T-helper 2 cell treated with Interferon-gamma antibody and Interleukin-4, amounts not matched to agents 5 μg/mL and 100 μg/mL, for 36 hours (primary cell): ENCODE data around the gene CFTR.

Source experiments
- DNase-seq: peaks from one replicate; pipeline ENCODE4 v3.0.0; 2021; ENCODE audit warnings: low spot score
- H3K27ac Mint-ChIP-seq: one replicate; pipeline ENCODE4 v1.8.0; 2021; ENCODE audit warnings: mild to moderate bottlenecking, mixed read lengths
- H3K27me3 Mint-ChIP-seq: one replicate; pipeline ENCODE4 v1.8.0; 2021; ENCODE audit warnings: low read depth, mixed read lengths
- H3K36me3 Mint-ChIP-seq: one replicate; pipeline ENCODE4 v1.8.0; 2021; ENCODE audit warnings: low read depth, mixed read lengths
- H3K4me1 Mint-ChIP-seq: one replicate; pipeline ENCODE4 v1.8.0; 2021; ENCODE audit warnings: low read depth, mixed read lengths
- H3K4me3 Mint-ChIP-seq: one replicate; pipeline ENCODE4 v1.8.0; 2022; ENCODE audit warnings: mild to moderate bottlenecking, moderate library complexity, mixed read lengths
- H3K9me3 Mint-ChIP-seq: one replicate; pipeline ENCODE4 v1.8.0; 2021; ENCODE audit warnings: mixed read lengths

CFTR gene

DNA sequence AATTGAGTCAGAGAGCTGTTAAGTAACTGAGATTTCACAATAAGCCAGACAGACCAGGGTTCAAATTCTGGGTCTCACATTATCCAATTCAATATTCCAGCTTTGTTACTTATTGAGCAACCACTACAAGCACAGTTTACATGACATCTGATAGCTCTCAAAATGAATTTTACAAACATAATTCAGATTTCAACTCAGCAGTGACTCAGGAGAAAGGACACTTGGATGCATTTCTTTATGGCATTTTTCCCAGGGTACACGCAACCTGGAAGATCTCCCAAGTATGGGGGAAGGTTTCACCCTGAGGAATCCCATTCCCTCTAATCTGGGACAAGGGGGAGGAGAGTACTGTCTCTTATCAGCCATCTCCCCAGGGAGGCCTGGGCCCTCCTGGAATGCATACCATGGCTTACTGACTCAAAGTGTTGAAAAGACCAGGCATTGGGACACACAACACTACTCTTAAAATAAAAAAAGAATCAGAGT is 102.4 kb downstream of the CFTR start:
- H3K27ac Mint-ChIP-seq: no peak overlapping the region
- peaks cover 4% of the 10 kb centered on the region for H3K9me3 Mint-ChIP-seq
- H3K36me3 Mint-ChIP-seq: peaks cover 2% of the 10 kb centered on the region
- peaks cover 5% of the 10 kb centered on the region for H3K4me1 Mint-ChIP-seq
- H3K27me3 Mint-ChIP-seq: peaks cover 9% of the 10 kb centered on the region
- no peak overlapping the region for H3K4me3 Mint-ChIP-seq
- DNase-seq: no peak

DNA sequence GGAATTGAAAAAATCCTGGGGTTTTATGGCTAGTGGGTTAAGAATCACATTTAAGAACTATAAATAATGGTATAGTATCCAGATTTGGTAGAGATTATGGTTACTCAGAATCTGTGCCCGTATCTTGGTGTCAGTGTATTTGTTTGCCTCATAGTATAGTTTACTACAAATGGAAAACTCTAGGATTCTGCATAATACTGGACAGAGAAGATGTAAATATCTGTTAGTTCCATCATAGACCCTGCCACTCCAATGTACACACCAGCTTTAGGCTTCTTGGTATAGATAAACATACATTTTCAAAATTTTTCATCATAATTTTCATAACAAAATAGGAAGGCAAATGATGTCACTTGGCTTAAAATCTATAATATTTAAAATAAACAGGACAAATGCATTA is 108.1 kb downstream of the CFTR start:
- Mint-ChIP-seq H3K4me1 (peaks cover 22% of the 10 kb centered on the region), H3K27me3 (peaks cover 11% of the 10 kb centered on the region), H3K9me3 (peaks cover 4% of the 10 kb centered on the region), H3K4me3 (no peak overlapping the region), H3K27ac (peak overlapping the region; percentile 34), H3K36me3 (peaks cover 4% of the 10 kb centered on the region)
- DNase-seq: no peak

GRCh38 chr7:117588352-117588794 is 108.5 kb downstream of the CFTR start:
- Mint-ChIP-seq H3K36me3 (peaks cover 4% of the 10 kb centered on the region), H3K4me3 (peak overlapping the region; percentile 71), H3K27me3 (peaks cover 11% of the 10 kb centered on the region), H3K4me1 (peaks cover 22% of the 10 kb centered on the region), H3K9me3 (peaks cover 4% of the 10 kb centered on the region), H3K27ac (peak overlapping the region; percentile 62)
- DNase-seq: peak; percentile 8

DNA sequence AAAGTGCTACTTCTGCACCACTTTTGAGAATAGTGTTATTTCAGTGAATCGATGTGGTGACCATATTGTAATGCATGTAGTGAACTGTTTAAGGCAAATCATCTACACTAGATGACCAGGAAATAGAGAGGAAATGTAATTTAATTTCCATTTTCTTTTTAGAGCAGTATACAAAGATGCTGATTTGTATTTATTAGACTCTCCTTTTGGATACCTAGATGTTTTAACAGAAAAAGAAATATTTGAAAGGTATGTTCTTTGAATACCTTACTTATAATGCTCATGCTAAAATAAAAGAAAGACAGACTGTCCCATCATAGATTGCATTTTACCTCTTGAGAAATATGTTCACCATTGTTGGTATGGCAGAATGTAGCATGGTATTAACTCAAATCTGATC is 110.4 kb downstream of the CFTR start:
- H3K9me3 Mint-ChIP-seq: peaks cover 4% of the 10 kb centered on the region
- H3K4me3 Mint-ChIP-seq: no peak overlapping the region

GRCh38 chr7:117592011-117592635 is 112.3 kb downstream of the CFTR start:
- Mint-ChIP-seq H3K36me3 (peaks cover 2% of the 10 kb centered on the region), H3K9me3 (peaks cover under 1% of the 10 kb centered on the region), H3K27ac (no peak overlapping the region), H3K4me1 (peaks cover 16% of the 10 kb centered on the region), H3K4me3 (no peak overlapping the region), H3K27me3 (peaks cover 6% of the 10 kb centered on the region)
- DNase-seq: no peak

More for the DNA sequence above, 110.4 kb downstream of the CFTR start:
- Mint-ChIP-seq H3K27ac (no peak overlapping the region), H3K36me3 (peaks cover 4% of the 10 kb centered on the region), H3K4me1 (peaks cover 22% of the 10 kb centered on the region), H3K27me3 (peaks cover 6% of the 10 kb centered on the region)
- no peak for DNase-seq

- Mint-ChIP-seq H3K9me3 (no peaks in the 10 kb centered on the region), H3K4me3 (no peak overlapping the region), H3K27me3 (peaks cover 6% of the 10 kb centered on the region), H3K4me1 (no peaks in the 10 kb centered on the region), H3K27ac (no peak overlapping the region), H3K36me3 (no peaks in the 10 kb centered on the region)
- no peak for DNase-seq
These were observed 116.3 kb downstream of the CFTR start for GRCh38 chr7:117596134-117596533.

- no peak for DNase-seq
- H3K27ac Mint-ChIP-seq: no peak overlapping the region
These were observed 117.9 kb downstream of the CFTR start for GRCh38 chr7:117597755-117598154.

GRCh38 chr7:117600911-117601310 is 121.1 kb downstream of the CFTR start:
- Mint-ChIP-seq H3K9me3 (no peaks in the 10 kb centered on the region), H3K4me1 (no peaks in the 10 kb centered on the region), H3K4me3 (no peak overlapping the region), H3K36me3 (no peaks in the 10 kb centered on the region), H3K27me3 (peaks cover 4% of the 10 kb centered on the region), H3K27ac (no peak overlapping the region)
- no peak for DNase-seq

More at GRCh38 chr7:117597755-117598154, 117.9 kb downstream of the CFTR start:
- Mint-ChIP-seq H3K27me3 (peaks cover 4% of the 10 kb centered on the region), H3K36me3 (no peaks in the 10 kb centered on the region), H3K4me3 (no peak overlapping the region), H3K9me3 (no peaks in the 10 kb centered on the region), H3K4me1 (no peaks in the 10 kb centered on the region)

DNA sequence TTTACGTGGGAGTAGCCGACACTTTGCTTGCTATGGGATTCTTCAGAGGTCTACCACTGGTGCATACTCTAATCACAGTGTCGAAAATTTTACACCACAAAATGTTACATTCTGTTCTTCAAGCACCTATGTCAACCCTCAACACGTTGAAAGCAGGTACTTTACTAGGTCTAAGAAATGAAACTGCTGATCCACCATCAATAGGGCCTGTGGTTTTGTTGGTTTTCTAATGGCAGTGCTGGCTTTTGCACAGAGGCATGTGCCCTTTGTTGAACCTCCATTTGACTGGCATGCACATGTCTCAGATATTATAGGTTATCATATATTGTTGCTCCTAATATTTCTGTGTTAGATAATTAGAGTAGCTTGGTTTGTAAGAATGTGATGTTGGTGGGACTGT is 123.8 kb downstream of the CFTR start:
- Mint-ChIP-seq H3K27ac (no peak overlapping the region), H3K27me3 (peaks cover 6% of the 10 kb centered on the region), H3K4me3 (no peak overlapping the region), H3K36me3 (no peaks in the 10 kb centered on the region), H3K4me1 (no peaks in the 10 kb centered on the region), H3K9me3 (no peaks in the 10 kb centered on the region)
- DNase-seq: no peak

- Mint-ChIP-seq H3K9me3 (no peaks in the 10 kb centered on the region), H3K36me3 (no peaks in the 10 kb centered on the region), H3K27ac (no peak overlapping the region), H3K4me3 (no peak overlapping the region), H3K27me3 (peaks cover 6% of the 10 kb centered on the region), H3K4me1 (no peaks in the 10 kb centered on the region)
- no peak for DNase-seq
These were observed 125.9 kb downstream of the CFTR start for GRCh38 chr7:117605712-117606111.

DNA sequence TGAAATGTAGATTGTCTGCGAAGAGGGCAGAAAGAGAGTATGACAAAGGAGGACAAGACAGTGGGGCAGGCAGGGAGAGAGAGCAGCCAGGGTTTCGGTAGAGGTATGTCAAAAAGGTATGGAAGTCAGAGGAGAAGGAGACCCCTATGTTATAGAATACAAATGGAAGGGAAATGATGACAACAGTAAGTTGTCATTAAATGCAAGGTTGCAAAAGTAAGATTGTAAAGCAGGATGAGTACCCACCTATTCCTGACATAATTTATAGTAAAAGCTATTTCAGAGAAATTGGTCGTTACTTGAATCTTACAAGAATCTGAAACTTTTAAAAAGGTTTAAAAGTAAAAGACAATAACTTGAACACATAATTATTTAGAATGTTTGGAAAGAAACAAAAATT is 126.3 kb downstream of the CFTR start:
- Mint-ChIP-seq H3K4me3 (no peak overlapping the region), H3K27ac (no peak overlapping the region), H3K36me3 (no peaks in the 10 kb centered on the region), H3K4me1 (no peaks in the 10 kb centered on the region), H3K9me3 (no peaks in the 10 kb centered on the region), H3K27me3 (peaks cover 6% of the 10 kb centered on the region)
- no peak for DNase-seq

DNA sequence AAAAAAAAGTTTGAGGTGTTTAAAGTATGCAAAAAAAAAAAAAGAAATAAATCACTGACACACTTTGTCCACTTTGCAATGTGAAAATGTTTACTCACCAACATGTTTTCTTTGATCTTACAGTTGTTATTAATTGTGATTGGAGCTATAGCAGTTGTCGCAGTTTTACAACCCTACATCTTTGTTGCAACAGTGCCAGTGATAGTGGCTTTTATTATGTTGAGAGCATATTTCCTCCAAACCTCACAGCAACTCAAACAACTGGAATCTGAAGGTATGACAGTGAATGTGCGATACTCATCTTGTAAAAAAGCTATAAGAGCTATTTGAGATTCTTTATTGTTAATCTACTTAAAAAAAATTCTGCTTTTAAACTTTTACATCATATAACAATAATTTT is 130.6 kb downstream of the CFTR start:
- no peak for DNase-seq
- peaks cover 7% of the 10 kb centered on the region for H3K27me3 Mint-ChIP-seq
- no peaks in the 10 kb centered on the region for H3K4me1 Mint-ChIP-seq
- no peaks in the 10 kb centered on the region for H3K9me3 Mint-ChIP-seq
- H3K4me3 Mint-ChIP-seq: no peak overlapping the region
- H3K36me3 Mint-ChIP-seq: no peaks in the 10 kb centered on the region
- no peak overlapping the region for H3K27ac Mint-ChIP-seq

GRCh38 chr7:117612637-117613036 is 132.8 kb downstream of the CFTR start:
- Mint-ChIP-seq H3K9me3 (no peaks in the 10 kb centered on the region), H3K27ac (no peak overlapping the region), H3K4me1 (no peaks in the 10 kb centered on the region), H3K27me3 (peaks cover 3% of the 10 kb centered on the region), H3K36me3 (no peaks in the 10 kb centered on the region), H3K4me3 (no peak overlapping the region)
- DNase-seq: no peak

GRCh38 chr7:117616694-117617093 is 136.9 kb downstream of the CFTR start:
- no peak for DNase-seq
- no peak overlapping the region for H3K27ac Mint-ChIP-seq
- H3K4me1 Mint-ChIP-seq: no peaks in the 10 kb centered on the region
- H3K36me3 Mint-ChIP-seq: no peaks in the 10 kb centered on the region
- no peak overlapping the region for H3K4me3 Mint-ChIP-seq
- peaks cover 13% of the 10 kb centered on the region for H3K27me3 Mint-ChIP-seq
- no peaks in the 10 kb centered on the region for H3K9me3 Mint-ChIP-seq

GRCh38 chr7:117619681-117620080 is 139.9 kb downstream of the CFTR start:
- peaks cover 11% of the 10 kb centered on the region for H3K27me3 Mint-ChIP-seq
- no peak for DNase-seq
- no peaks in the 10 kb centered on the region for H3K4me1 Mint-ChIP-seq
- H3K4me3 Mint-ChIP-seq: no peak overlapping the region
- no peak overlapping the region for H3K27ac Mint-ChIP-seq
- no peaks in the 10 kb centered on the region for H3K36me3 Mint-ChIP-seq
- no peaks in the 10 kb centered on the region for H3K9me3 Mint-ChIP-seq
